ENCODE results near the gene ZNF440. TPM values are rescaled to one million over a fixed set of nuclear protein-coding genes. Genes with fewer than 3 reads are reported as not detected.
A peak's percentile ranks its signal among the peaks of the same experiment; 100 is the strongest.
"Not testable (repeated sequence)": the region's sequence is repeated elsewhere in the genome, so short reads cannot be mapped to it uniquely, and the experiment has no call there.

Gene ZNF440
- total RNA-seq, 4 donors from 2014 or later: 28.0 to 87.2 (median 40.7) TPM

DNA sequence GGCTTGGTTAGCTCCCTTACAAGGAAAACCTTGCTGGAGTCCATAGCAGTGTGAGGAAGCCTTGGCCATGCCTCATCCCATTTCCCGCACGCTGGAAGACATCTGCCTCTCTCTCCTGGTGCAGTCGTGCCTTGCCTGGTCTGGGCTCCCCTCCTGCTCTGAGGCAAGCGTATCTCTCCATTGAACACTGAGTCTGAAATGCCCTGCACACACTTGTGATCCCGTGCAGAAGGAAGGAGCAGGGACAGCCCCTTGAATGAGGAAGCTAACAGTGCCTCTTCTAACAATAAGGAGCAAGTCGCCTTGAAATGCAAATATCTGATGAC is 407 bp upstream of the ZNF440 start:
- no peak for DNase-seq
- Histone ChIP-seq H3K4me3 (peak overlapping the region; percentile 62 to 96 (median 87)), H3K9me3 (no peaks in the 10 kb centered on the region), H3K27ac (peak overlapping the region; percentile 73 to 98 (median 92)), H3K4me1 (peaks cover 0 to 7% (median 5%) of the 10 kb centered on the region in 4 donors), H3K36me3 (peaks cover 0 to 21% (median 0%) of the 10 kb centered on the region in 3 donors), H3K27me3 (no peaks in the 10 kb centered on the region)
- no peak for TF ChIP-seq POLR2A (IDR thresholded peaks at IDR 0.05)
- TF ChIP-seq, protein P1, sequence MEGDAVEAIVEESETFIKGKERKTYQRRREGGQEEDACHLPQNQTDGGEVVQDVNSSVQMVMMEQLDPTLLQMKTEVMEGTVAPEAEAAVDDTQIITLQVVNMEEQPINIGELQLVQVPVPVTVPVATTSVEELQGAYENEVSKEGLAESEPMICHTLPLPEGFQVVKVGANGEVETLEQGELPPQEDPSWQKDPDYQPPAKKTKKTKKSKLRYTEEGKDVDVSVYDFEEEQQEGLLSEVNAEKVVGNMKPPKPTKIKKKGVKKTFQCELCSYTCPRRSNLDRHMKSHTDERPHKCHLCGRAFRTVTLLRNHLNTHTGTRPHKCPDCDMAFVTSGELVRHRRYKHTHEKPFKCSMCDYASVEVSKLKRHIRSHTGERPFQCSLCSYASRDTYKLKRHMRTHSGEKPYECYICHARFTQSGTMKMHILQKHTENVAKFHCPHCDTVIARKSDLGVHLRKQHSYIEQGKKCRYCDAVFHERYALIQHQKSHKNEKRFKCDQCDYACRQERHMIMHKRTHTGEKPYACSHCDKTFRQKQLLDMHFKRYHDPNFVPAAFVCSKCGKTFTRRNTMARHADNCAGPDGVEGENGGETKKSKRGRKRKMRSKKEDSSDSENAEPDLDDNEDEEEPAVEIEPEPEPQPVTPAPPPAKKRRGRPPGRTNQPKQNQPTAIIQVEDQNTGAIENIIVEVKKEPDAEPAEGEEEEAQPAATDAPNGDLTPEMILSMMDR (IDR thresholded peaks at IDR 0.05): no peak

DNA sequence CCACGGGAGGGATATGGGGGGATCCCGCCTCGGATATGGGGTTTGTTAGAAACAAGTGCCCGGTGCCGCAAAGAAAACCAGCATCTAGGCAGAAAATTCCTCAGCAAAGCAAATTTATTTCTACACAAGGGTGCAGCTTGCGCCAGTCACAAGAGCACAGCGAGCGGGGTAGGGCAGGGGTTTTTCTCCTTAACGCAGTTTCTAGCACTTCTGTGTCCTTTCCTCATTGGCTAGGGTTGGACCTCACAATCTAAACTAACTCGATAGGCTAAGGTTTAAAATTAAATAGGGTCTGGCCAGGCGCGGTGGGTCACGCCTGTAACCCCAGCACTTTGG is 595 bp downstream of the ZNF440 start:
- no peaks in the 10 kb centered on the region for H3K9me3 ChIP-seq
- H3K36me3 ChIP-seq: peaks cover 0 to 30% (median 0%) of the 10 kb centered on the region in 3 donors
- H3K27ac ChIP-seq: peak overlapping the region; percentile 73 to 98 (median 92)
- no peak for DNase-seq
- TF ChIP-seq POLR2A (IDR thresholded peaks at IDR 0.05): no peak
- TF ChIP-seq, protein P1 (IDR thresholded peaks at IDR 0.05): no peak
- no peaks in the 10 kb centered on the region for H3K27me3 ChIP-seq
- H3K4me3 ChIP-seq: peak overlapping the region; percentile 62 to 96 (median 87)
- H3K4me1 ChIP-seq: peaks cover 0 to 7% (median 5%) of the 10 kb centered on the region in 4 donors

DNA sequence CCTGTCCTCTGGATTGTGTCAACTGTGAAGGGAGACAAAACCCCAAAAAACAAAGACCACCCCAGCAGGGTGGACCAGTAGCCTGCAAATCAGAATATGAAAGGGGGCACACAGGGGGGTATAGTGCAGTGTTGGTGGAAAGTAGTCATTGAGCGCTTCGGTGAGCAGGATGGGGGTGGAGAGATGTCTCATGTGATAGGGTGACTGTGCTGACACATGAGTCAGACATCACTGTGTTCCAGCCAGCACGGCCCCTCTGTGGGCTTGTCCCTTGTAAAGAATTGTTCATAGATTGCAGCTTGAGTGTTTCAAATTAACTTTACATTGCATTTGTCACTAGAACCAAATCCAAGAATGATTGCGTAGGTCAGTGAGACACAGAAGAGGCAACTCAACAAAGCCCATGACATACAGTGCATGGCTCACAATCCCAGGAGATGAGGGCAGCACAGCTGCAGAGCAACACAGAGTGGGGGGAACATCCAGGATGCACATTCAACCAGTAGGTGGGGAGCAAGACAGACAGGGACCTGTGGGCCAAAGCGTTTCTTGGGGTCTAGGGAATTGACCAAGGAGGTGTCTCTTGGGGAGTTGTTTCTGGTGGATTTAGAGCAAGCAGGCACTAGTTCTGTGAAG is 7.5 kb downstream of the ZNF440 start:
- Histone ChIP-seq H3K27ac (no peak overlapping the region), H3K27me3 (no peaks in the 10 kb centered on the region), H3K9me3 (peaks cover 0 to 16% (median 0%) of the 10 kb centered on the region in 4 donors), H3K4me3 (no peak overlapping the region), H3K4me1 (no peaks in the 10 kb centered on the region), H3K36me3 (peaks cover 0 to 74% (median 0%) of the 10 kb centered on the region in 3 donors)
- TF ChIP-seq, protein P1 (IDR thresholded peaks at IDR 0.05): no peak
- no peak for TF ChIP-seq POLR2A (IDR thresholded peaks at IDR 0.05)
- DNase-seq: no peak

DNA sequence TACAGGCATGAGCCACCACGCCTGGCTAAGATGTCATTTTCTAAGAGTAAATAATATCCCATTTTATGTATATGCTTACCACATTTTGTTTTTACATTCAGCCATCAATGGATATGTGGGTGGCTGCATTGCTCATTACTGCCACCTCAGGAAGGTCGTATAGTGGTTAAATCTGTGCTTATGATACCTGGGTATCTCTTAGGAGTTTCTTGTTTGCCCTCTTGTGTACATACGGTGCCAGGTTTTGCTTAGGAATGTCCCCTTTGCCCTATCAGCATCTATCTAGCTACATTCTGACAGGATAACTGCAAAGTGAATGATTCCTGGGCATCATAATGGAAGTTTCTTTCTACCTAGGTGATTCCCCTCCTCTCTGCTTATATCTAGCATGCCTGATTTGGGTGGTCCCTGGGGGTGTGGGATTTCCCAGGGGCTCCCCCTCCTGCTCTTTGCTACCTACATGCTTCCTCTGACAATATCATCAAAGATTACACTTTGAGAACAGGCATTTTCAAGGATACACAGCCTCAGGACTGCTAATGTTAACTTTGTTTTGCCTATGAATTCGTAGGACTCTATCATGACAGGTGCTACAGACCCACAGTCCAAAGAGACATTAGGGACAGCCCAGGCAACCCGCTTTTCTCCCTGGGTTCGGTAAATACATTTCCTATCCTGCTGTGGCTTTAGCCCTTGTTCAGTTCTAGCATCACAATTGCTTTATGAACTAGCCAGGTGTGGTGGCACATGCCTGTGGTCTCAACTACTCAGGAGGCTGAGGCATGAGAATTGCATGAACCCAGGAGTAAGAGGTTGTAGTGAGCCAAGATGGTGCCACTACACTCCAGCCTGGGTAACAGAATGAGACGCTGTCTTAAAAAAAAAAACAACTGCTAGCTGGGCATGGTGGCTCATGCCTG is 15.1 kb downstream of the ZNF440 start:
- H3K27ac ChIP-seq, DNase-seq, H3K27me3 ChIP-seq, H3K4me1 ChIP-seq, H3K4me3 ChIP-seq: not testable (repeated sequence)
- Histone ChIP-seq H3K36me3 (peaks cover 0 to 92% (median 18%) of the 10 kb centered on the region in 3 donors), H3K9me3 (peaks cover 0 to 69% (median 13%) of the 10 kb centered on the region in 4 donors)

DNA sequence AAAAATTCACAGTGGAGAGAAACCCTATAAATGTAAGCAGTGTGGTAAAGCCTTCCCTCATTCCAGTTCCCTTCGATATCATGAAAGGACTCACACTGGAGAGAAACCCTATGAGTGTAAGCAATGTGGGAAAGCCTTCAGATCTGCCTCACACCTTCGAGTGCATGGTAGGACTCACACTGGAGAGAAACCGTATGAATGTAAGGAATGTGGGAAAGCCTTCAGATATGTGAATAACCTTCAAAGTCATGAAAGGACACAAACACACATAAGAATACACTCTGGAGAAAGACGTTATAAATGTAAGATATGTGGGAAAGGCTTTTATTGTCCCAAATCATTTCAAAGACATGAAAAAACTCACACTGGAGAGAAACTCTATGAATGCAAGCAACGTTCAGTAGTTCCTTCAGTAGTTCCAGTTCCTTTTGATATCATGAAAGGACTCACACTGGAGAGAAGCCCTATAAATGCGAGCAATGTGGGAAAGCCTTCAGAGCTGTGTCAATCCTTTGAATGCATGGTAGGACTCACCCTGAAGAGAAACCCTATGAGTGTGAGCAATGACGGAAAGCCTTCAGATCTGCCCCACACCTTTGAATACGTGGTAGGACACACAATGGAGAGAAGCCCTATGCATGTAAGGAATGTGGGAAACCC is 18.3 kb downstream of the ZNF440 start:
- H3K27ac ChIP-seq: no peak overlapping the region
- H3K27me3 ChIP-seq: no peaks in the 10 kb centered on the region
- peaks cover 0 to 69% (median 18%) of the 10 kb centered on the region in 3 donors for H3K36me3 ChIP-seq
- peaks cover 0 to 5% (median 0%) of the 10 kb centered on the region in 4 donors for H3K4me1 ChIP-seq
- H3K4me3 ChIP-seq: no peak overlapping the region
- TF ChIP-seq, protein P1 (IDR thresholded peaks at IDR 0.05): no peak
- TF ChIP-seq POLR2A (IDR thresholded peaks at IDR 0.05): no peak
- no peak for DNase-seq
- H3K9me3 ChIP-seq: peaks cover 0 to 65% (median 13%) of the 10 kb centered on the region in 4 donors
